ENCODE data around the gene MRTFA. TPM values are rescaled to one million over a fixed set of nuclear protein-coding genes. Genes with fewer than 3 reads are reported as not detected.

MRTFA gene
- total and polyA plus RNA-seq, 5 experiments from 2014 or later = 10.7 to 122 (median 31.0) TPM

DNA sequence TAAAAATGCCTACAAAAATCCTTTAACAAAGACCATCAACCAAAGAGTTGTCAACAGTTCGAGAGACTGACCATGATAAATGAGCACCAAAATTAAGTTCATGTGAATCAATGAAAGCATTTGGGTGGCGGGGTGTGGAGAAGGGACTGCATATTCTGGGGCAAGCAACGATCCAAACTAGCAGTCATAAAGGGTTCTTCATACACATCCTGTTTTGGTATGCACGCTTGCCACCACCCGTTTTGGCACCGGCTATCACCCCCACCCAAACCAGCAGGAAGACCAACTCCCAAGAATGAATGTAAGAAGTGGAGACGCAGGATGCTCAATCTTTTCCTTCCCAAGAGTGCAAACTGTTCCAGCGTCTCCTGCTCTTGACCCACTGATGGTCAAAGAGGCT is 185.3 kb downstream of the MRTFA start:
- POLR2A ChIA-PET = interaction anchor here (0.7 to 5.0 kb wide), 6 partner anchors 12 to 1109 kb away, joined by 3 to 45 read pairs (median 5); no protein-coding TSS in a partner anchor
- peak overlapping the region; percentile 38 to 97 (median 95) for H3K27ac Mint-ChIP-seq
- peak overlapping the region; percentile 74 to 91 (median 84) for H3K4me3 Mint-ChIP-seq
- DNase-seq = peak in 3 of 10 donors; percentile 16 to 46 (median 35)
- no peaks in the 10 kb centered on the region for H3K9me3 Mint-ChIP-seq
- H3K36me3 Mint-ChIP-seq = peaks cover 0 to 54% (median 9%) of the 10 kb centered on the region in 3 donors
- no peaks in the 10 kb centered on the region for H3K27me3 Mint-ChIP-seq
- peaks cover 40 to 92% (median 85%) of the 10 kb centered on the region in 4 donors for H3K4me1 Mint-ChIP-seq
- ATAC-seq = peak; percentile 74 to 87

DNA sequence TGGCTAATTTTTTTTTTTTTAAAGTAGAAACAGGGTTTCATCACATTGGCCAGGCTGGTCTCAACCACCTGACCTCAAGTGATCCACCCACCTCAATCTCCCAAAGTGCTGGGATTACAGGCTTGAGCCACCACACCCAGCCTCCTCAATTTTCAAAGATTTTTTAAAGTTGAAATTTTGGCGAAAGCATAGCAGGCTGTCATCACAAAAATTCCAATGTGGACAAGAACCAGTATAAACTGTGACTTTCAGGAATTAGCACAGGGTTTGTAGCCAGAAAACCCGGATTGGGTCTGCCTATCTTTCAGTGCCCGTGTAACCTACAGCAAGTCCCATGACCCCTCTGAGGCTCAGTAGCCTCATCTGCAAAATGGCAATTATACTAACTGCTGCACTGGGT is 185.9 kb downstream of the MRTFA start:
- H3K9me3 Mint-ChIP-seq = no peaks in the 10 kb centered on the region
- ATAC-seq = no peak
- H3K27me3 Mint-ChIP-seq = no peaks in the 10 kb centered on the region
- H3K4me3 Mint-ChIP-seq = peak overlapping the region; percentile 74 to 91 (median 84)
- peaks cover 0 to 57% (median 11%) of the 10 kb centered on the region in 3 donors for H3K36me3 Mint-ChIP-seq
- no peak for DNase-seq
- peak overlapping the region in 9 of 10 donors; percentile 89 to 97 (median 95) for H3K27ac Mint-ChIP-seq
- POLR2A ChIA-PET = interaction anchor here (1.1 to 5.0 kb wide), 4 partner anchors 8 to 23 kb away, joined by 3 to 45 read pairs (median 6); no protein-coding TSS in a partner anchor
- H3K4me1 Mint-ChIP-seq = peaks cover 44 to 93% (median 89%) of the 10 kb centered on the region in 4 donors

DNA sequence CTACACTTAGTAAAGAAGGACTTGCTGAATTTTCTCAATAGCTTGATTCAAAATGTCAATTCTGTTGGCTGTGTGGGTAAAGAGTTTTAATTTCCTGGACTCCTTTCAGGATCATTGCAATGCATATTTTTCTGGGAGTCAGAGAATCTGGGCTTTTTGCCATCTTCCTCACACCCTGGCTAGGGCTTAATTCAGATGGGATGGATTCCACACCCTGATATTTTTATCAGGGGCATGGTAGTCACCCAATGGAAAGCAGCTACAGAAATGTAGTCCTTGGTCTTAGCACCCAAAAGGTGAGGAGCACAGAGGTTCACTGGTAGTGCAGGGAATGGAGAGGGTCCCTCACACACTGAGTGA is 186.9 kb downstream of the MRTFA start:
- Mint-ChIP-seq H3K36me3 (peaks cover 0 to 56% (median 16%) of the 10 kb centered on the region in 3 donors), H3K27me3 (no peaks in the 10 kb centered on the region), H3K27ac (peak overlapping the region in 8 of 10 donors; percentile 60 to 97 (median 94)), H3K4me3 (peak overlapping the region in 9 of 10 donors; percentile 12 to 74 (median 54)), H3K9me3 (no peaks in the 10 kb centered on the region), H3K4me1 (peaks cover 45 to 95% (median 94%) of the 10 kb centered on the region in 4 donors)
- DNase-seq (no peak), ATAC-seq (no peak)
- POLR2A ChIA-PET = interaction anchor here (1.1 to 2.0 kb wide), 4 partner anchors 9 to 24 kb away, joined by 3 to 8 read pairs (median 6); no protein-coding TSS in a partner anchor

DNA sequence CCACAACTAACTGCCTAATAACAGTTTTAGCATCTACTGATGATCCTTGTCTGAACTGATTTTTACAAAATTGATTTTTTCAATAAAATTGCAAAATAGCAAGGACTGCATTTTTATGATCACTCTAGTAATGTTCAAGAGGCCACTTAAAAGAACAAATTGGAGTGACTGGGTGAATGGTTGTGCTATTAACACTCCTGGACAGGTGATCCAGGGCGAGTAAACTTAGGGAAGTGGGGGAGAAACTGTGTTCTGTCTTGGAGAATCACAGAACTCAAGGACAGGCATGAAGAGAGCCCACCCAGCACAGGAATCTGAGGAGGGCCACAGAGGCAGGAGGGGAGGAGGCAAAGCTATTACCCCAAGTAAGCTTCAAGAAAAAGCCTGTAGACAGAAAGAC is 190.3 kb downstream of the MRTFA start:
- ATAC-seq (no peak), DNase-seq (no peak)
- Mint-ChIP-seq H3K4me3 (peak overlapping the region in 3 of 10 donors; percentile 6 to 50 (median 23)), H3K4me1 (peaks cover 41 to 93% (median 90%) of the 10 kb centered on the region in 4 donors), H3K9me3 (no peaks in the 10 kb centered on the region), H3K36me3 (peaks cover 0 to 64% (median 16%) of the 10 kb centered on the region in 3 donors), H3K27ac (peak overlapping the region in 9 of 10 donors; percentile 3 to 83 (median 45)), H3K27me3 (no peaks in the 10 kb centered on the region)
- POLR2A ChIA-PET = interaction anchor here (0.6 to 1.9 kb wide), 2 partner anchors 16 to 18 kb away, joined by 3 to 7 read pairs; no protein-coding TSS in a partner anchor

DNA sequence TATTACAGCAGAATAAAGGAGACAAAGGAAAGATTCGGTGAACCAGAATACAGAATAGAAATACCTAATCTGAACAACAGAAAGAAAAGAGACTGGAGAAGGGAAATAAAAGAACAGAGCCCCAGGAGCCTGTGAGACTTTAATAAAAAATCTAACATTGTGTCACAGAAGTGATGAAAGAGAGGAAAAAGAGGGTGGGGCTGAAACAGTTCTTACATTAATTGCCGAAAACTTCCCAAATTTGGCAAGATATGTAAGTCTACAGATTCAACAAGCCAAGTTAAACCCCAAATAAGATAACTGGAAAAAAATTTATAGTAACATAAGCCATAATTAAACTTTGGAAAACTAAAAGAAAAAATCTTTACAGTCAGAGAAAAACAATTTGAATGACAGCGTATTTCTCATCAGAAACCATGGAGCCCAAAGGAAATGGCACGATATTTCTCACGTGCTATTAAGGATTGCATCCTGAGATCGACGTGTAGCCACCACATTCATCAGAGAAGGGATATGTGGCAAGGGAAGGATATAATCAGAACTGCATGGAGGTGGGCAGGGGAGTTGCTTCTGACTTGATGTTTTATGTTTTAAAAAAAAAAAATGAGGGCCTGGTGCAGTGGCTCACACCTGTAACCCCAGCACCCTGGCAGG is 192.2 kb downstream of the MRTFA start:
- Mint-ChIP-seq H3K27me3 (no peaks in the 10 kb centered on the region), H3K36me3 (peaks cover 0 to 79% (median 16%) of the 10 kb centered on the region in 3 donors), H3K4me3 (peak overlapping the region in 5 of 10 donors; percentile 3 to 70 (median 18)), H3K27ac (peak overlapping the region; percentile 27 to 83 (median 76)), H3K9me3 (no peaks in the 10 kb centered on the region), H3K4me1 (peaks cover 44 to 94% (median 91%) of the 10 kb centered on the region in 4 donors)
- ATAC-seq (no peak), DNase-seq (no peak)
- POLR2A ChIA-PET = interaction anchor here (0.5 kb wide), 1 partner anchor 137 kb away, joined by 3 read pairs; no protein-coding TSS in a partner anchor

DNA sequence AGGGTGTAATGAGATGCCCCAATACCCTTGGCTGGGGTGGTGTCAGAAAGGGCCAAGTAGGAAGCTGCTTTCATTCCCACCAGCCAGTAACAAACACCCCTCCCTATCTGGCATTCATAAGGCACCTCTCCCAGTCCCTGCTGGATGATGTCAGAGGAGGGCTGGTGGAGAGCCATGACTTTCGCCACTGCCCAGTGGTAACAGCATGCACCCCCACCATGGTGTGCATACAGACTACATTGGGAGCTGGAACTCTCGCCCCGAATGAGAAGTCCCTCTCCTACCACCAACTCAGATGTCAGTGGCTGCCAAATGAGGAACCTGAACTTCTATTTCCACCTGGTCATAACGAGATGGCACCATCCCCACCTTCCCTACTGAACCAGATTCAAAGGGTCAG is 192.8 kb downstream of the MRTFA start:
- Mint-ChIP-seq H3K27ac (peak overlapping the region; percentile 27 to 85 (median 78)), H3K4me3 (peak overlapping the region in 4 of 10 donors; percentile 4 to 70 (median 14)), H3K36me3 (peaks cover 0 to 76% (median 16%) of the 10 kb centered on the region in 3 donors)

DNA sequence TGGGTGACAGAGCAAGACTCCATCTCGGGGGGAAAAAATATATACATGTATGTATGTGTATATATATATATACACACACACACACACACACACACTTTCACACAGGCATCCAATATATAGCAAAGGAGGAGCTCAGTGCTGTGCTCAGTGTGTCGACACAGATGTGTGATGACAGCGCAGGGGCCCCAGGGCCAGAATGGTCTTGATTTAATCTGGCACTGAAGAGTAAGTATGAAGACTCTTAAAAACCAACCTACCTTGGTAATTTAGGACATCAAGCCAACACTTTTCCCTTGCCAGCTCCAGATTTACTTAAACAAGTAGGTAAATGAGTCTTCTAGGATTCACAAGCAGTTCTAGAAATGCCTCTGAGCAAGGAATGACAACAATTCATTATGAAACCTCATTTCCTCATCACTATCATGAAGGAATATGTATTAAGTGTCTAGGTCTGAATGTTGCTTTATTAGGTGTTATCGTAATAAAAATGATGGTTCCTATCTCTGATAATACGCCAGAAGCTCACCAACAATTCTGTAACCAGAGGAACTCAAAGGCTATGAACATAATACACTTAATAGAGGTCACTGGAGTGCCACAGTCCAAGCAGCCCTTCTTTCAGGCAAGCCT is 194.6 kb downstream of the MRTFA start:
- Mint-ChIP-seq H3K27ac (peak overlapping the region in 8 of 10 donors; percentile 15 to 77 (median 38)), H3K36me3 (peaks cover 0 to 70% (median 15%) of the 10 kb centered on the region in 3 donors), H3K9me3 (no peaks in the 10 kb centered on the region), H3K27me3 (no peaks in the 10 kb centered on the region), H3K4me3 (no peak overlapping the region), H3K4me1 (peaks cover 41 to 95% (median 92%) of the 10 kb centered on the region in 4 donors)
- no peak for DNase-seq
- POLR2A ChIA-PET = interaction anchor here (0.6 to 2.6 kb wide), 4 partner anchors 14 to 560 kb away, joined by 3 to 8 read pairs (median 4); no protein-coding TSS in a partner anchor
- no peak for ATAC-seq

More for the DNA sequence above, 192.8 kb downstream of the MRTFA start:
- POLR2A ChIA-PET = interaction anchor here (0.5 to 0.6 kb wide), 2 partner anchors 52 to 136 kb away, joined by 3 to 4 read pairs; no protein-coding TSS in a partner anchor
- DNase-seq (no peak), ATAC-seq (no peak)
- H3K27me3 Mint-ChIP-seq = no peaks in the 10 kb centered on the region
- H3K4me1 Mint-ChIP-seq = peaks cover 44 to 94% (median 90%) of the 10 kb centered on the region in 4 donors
- no peaks in the 10 kb centered on the region for H3K9me3 Mint-ChIP-seq

DNA sequence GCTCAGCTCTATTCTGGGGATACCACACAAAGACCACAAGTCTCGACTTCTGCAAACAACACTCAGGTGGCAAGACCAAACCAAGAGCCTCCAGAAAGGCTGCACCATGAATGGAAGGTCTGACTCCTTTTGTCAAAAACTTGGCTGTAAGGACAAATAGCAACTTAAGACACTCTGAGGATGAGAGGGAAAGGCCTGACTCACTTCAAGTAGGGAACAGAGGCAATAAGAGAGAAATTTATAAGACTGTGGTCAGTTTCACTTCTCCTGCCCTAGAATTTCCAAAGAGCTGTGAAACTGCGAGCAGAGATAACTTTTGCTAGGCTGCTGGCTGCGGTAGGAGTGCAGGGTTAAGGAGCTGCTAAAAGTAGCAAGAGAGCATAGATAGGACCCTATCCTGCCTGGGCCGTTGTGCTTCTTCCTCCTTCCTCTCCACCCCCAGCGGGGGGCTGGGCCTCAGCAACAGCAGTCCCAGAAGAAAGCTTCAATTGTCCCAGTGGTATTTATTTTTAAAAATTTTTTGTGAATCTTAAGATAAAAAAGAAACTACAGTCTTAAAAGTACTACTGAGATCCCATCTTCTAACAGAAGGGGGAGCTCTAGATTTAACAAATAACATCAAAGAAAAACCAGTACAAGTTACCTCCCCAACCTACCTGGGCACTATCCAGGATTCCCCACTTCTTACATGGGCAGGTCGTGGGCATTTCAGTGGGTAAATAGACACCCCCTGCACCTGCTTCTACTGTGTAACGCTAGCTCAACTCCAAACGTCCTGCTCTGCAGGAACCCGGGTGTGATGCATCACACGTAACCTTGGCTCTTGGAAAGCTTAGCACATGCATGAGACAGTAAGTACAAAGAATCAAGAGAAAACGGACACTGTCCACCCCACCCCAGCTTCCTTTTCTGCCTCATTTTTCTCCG is 199.8 kb downstream of the MRTFA start:
- Mint-ChIP-seq H3K27ac (peak overlapping the region; percentile 75 to 93 (median 88)), H3K4me1 (peaks cover 22 to 97% (median 67%) of the 10 kb centered on the region in 4 donors), H3K4me3 (peak overlapping the region; percentile 45 to 72 (median 56)), H3K9me3 (no peaks in the 10 kb centered on the region), H3K36me3 (peaks cover 0 to 63% (median 0%) of the 10 kb centered on the region in 3 donors), H3K27me3 (no peaks in the 10 kb centered on the region)
- ATAC-seq (peak; percentile 70 to 80), DNase-seq (peak in 4 of 10 donors; percentile 15 to 76 (median 72))
- POLR2A ChIA-PET = interaction anchor here (0.5 to 2.8 kb wide), 12 partner anchors 14 to 268 kb away, joined by 3 to 23 read pairs (median 4); no protein-coding TSS in a partner anchor

DNA sequence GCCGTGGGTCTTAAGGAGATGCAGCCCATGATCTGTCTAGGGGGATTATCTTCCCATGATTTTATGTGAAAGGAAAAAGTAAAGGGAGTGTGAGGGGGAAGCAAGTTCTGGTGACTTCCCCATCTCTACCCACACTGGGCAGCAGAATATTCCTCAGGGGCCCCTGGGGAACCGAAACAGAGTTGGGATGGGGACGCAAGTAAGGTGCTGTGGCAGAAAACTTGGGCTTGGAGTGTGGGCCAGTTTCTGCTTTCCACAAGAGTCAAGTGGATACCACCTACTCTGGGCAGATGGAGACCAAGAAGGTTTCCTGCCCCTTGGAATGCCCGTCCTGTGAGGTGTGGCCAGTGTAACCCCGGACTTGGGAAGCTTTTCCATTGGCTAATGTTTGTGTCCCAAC is 201.8 kb downstream of the MRTFA start:
- Mint-ChIP-seq H3K4me1 (peaks cover 18 to 86% (median 60%) of the 10 kb centered on the region in 4 donors), H3K27ac (peak overlapping the region in 6 of 10 donors; percentile 43 to 77 (median 59)), H3K27me3 (no peaks in the 10 kb centered on the region), H3K36me3 (peaks cover 4 to 64% (median 5%) of the 10 kb centered on the region in 3 donors), H3K4me3 (no peak overlapping the region), H3K9me3 (no peaks in the 10 kb centered on the region)
- DNase-seq (no peak), ATAC-seq (no peak)
- POLR2A ChIA-PET = interaction anchor here (0.9 to 2.8 kb wide), 3 partner anchors 25 to 96 kb away, joined by 3 to 23 read pairs (median 4); no protein-coding TSS in a partner anchor

DNA sequence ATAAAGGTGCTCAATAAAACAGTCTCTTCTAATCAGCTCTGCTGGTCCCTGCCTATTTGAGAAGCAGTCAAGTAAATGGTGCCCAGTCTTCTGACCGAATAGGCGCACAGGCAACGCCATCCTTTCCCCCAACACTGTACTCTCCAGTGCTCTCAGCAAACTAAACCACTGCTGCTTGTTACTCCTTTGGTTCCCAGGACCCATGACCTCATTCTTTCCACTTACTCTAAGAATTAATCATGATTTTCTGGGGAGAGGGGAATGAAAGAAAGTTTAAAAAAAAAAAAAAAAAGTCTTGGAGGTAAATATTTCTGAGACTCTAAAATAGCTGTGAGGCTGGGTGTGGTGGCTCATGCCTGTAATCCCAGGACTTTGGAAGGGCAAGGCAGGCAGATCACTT is 202.4 kb downstream of the MRTFA start:
- H3K27me3 Mint-ChIP-seq = no peaks in the 10 kb centered on the region
- DNase-seq (no peak), ATAC-seq (no peak)
- H3K9me3 Mint-ChIP-seq = no peaks in the 10 kb centered on the region
- POLR2A ChIA-PET = no interaction called here
- H3K36me3 Mint-ChIP-seq = peaks cover 6 to 64% (median 9%) of the 10 kb centered on the region in 3 donors
- H3K4me3 Mint-ChIP-seq = no peak overlapping the region
- H3K4me1 Mint-ChIP-seq = peaks cover 20 to 83% (median 60%) of the 10 kb centered on the region in 4 donors
- peak overlapping the region in 7 of 10 donors; percentile 8 to 77 (median 60) for H3K27ac Mint-ChIP-seq

DNA sequence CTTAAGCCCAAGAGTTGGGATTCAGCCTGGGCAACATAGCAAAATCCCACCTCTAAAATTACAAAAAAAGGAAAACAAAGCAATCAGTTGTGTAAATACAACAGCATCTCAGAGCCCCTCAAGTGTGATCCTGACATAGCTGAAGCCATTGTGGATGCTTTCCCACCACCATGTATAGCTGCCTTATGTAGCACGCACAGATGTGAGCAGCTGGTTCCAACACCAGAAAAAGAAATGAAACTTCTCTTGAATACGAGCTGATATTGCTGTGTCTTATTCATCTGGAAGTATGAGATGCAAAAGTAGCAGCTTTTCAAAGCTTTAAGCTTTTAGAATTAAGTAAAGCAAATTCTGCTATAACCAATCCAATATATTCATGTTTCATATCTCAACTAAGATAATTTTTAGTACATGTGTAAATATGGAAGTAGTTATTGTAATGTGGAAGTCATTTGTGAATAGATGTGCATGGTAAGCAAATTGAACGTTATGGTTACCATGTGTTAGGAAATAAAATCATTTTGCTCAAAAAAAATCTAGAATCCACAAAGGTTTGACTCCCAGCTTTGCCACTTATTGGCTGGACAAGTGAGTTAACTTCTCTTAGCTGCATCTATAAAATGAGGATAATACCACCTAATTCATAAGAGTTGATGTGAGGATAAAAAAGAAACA is 203.0 kb downstream of the MRTFA start:
- Mint-ChIP-seq H3K27ac (peak overlapping the region in 5 of 10 donors; percentile 48 to 83 (median 60)), H3K4me1 (peaks cover 25 to 82% (median 60%) of the 10 kb centered on the region in 4 donors), H3K9me3 (no peaks in the 10 kb centered on the region), H3K4me3 (no peak overlapping the region), H3K36me3 (peaks cover 10 to 69% (median 14%) of the 10 kb centered on the region in 3 donors), H3K27me3 (no peaks in the 10 kb centered on the region)
- DNase-seq (no peak), ATAC-seq (no peak)
- POLR2A ChIA-PET = interaction anchor here (0.5 to 1.0 kb wide), 2 partner anchors 200 to 212 kb away, joined by 3 read pairs; no protein-coding TSS in a partner anchor
